ENCODE measurements around the gene APP.

The APP gene

GRCh38 chr21:25863031-25863430 is 307.5 kb downstream of the APP start:
- DNase-seq (ENCODE audit: low spot score), result no peak

- DNase-seq (ENCODE audit: low spot score), result peak; percentile 32
Observed at GRCh38 chr21:25862596-25862995, 308.0 kb downstream of the APP start.

GRCh38 chr21:25862112-25862511 is 308.5 kb downstream of the APP start:
- no peak for DNase-seq (ENCODE audit: low spot score)

GRCh38 chr21:25859235-25859929 is 311.2 kb downstream of the APP start:
- no peak for DNase-seq (ENCODE audit: low spot score)

- no peak for DNase-seq (ENCODE audit: low spot score)
Observed at GRCh38 chr21:25858325-25858724, 312.2 kb downstream of the APP start.

- DNase-seq (ENCODE audit: low spot score), result no peak
Observed at GRCh38 chr21:25857308-25858074, 313.1 kb downstream of the APP start.

GRCh38 chr21:25855576-25855975 is 315.0 kb downstream of the APP start:
- no peak for DNase-seq (ENCODE audit: low spot score)

- DNase-seq (ENCODE audit: low spot score), result no peak
Observed at GRCh38 chr21:25850126-25850842, 320.3 kb downstream of the APP start.

- DNase-seq (ENCODE audit: low spot score), result no peak
Observed at GRCh38 chr21:25848309-25848708, 322.3 kb downstream of the APP start.

- DNase-seq (ENCODE audit: low spot score), result no peak
Observed at GRCh38 chr21:25845729-25846256, 324.8 kb downstream of the APP start.

GRCh38 chr21:25842925-25843324 is 327.6 kb downstream of the APP start:
- DNase-seq (ENCODE audit: low spot score), result no peak

- DNase-seq (ENCODE audit: low spot score), result no peak
Observed at GRCh38 chr21:25838809-25839208, 331.8 kb downstream of the APP start.

- no peak for DNase-seq (ENCODE audit: low spot score)
Observed at GRCh38 chr21:25837533-25838265, 332.9 kb downstream of the APP start.

GRCh38 chr21:25836396-25836795 is 334.2 kb downstream of the APP start:
- no peak for DNase-seq (ENCODE audit: low spot score)

GRCh38 chr21:25834381-25834780 is 336.2 kb downstream of the APP start:
- no peak for DNase-seq (ENCODE audit: low spot score)

- no peak for DNase-seq (ENCODE audit: low spot score)
Observed at GRCh38 chr21:25831300-25831960, 339.1 kb downstream of the APP start.
